ENCODE data around the gene C1QTNF1.

C1QTNF1 gene

DNA sequence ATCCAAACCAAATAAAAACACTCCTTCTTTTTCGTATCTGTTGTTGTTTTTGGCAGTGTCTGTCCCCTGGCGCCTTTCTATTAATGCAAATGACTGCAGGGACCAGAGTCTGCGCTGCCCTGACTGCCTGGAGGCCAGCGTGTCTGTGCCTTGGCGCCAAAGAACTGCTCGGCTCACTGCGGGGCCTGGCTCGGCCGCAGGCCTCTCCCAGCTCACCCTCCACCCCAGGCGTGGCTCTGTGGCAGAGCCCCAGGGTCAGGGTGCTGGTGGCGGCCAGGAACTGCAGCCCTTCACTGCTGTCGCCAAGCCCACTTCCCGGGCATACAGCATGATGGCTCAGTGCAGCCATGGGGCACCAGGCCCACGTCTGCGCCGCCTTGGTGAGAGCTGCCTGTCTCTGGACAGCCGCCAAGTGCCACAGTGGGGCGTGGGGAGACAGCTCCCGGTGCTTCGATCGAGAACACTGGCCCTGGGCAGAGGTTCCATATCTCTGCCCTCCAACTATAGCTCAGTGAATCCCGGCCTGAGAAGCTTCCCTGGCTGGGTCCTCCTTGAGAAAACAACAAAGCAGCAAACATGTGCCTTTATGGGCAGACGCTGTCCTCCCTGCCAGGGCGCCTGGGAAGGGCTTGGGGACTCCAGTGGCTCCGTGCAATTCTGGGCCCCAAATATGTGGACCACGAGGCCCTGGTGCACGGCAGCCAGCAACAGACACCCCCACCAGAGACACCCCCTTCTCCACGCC is 25.5 kb upstream of the C1QTNF1 start:
- no peak for TF ChIP-seq SPI1 (IDR thresholded peaks at IDR 0.05; ENCODE audit: borderline replicate concordance, low read depth)
- TF ChIP-seq, protein P1, sequence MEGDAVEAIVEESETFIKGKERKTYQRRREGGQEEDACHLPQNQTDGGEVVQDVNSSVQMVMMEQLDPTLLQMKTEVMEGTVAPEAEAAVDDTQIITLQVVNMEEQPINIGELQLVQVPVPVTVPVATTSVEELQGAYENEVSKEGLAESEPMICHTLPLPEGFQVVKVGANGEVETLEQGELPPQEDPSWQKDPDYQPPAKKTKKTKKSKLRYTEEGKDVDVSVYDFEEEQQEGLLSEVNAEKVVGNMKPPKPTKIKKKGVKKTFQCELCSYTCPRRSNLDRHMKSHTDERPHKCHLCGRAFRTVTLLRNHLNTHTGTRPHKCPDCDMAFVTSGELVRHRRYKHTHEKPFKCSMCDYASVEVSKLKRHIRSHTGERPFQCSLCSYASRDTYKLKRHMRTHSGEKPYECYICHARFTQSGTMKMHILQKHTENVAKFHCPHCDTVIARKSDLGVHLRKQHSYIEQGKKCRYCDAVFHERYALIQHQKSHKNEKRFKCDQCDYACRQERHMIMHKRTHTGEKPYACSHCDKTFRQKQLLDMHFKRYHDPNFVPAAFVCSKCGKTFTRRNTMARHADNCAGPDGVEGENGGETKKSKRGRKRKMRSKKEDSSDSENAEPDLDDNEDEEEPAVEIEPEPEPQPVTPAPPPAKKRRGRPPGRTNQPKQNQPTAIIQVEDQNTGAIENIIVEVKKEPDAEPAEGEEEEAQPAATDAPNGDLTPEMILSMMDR (IDR thresholded peaks at IDR 0.05; ENCODE audit: insufficient read depth, low read length): no peak
- no peak for TF ChIP-seq POLR2AphosphoS5 (IDR thresholded peaks at IDR 0.05; ENCODE audit: low read depth)
- no peak for TF ChIP-seq GABPA (IDR thresholded peaks at IDR 0.05; ENCODE audit: low read depth)
- TF ChIP-seq, protein P2, sequence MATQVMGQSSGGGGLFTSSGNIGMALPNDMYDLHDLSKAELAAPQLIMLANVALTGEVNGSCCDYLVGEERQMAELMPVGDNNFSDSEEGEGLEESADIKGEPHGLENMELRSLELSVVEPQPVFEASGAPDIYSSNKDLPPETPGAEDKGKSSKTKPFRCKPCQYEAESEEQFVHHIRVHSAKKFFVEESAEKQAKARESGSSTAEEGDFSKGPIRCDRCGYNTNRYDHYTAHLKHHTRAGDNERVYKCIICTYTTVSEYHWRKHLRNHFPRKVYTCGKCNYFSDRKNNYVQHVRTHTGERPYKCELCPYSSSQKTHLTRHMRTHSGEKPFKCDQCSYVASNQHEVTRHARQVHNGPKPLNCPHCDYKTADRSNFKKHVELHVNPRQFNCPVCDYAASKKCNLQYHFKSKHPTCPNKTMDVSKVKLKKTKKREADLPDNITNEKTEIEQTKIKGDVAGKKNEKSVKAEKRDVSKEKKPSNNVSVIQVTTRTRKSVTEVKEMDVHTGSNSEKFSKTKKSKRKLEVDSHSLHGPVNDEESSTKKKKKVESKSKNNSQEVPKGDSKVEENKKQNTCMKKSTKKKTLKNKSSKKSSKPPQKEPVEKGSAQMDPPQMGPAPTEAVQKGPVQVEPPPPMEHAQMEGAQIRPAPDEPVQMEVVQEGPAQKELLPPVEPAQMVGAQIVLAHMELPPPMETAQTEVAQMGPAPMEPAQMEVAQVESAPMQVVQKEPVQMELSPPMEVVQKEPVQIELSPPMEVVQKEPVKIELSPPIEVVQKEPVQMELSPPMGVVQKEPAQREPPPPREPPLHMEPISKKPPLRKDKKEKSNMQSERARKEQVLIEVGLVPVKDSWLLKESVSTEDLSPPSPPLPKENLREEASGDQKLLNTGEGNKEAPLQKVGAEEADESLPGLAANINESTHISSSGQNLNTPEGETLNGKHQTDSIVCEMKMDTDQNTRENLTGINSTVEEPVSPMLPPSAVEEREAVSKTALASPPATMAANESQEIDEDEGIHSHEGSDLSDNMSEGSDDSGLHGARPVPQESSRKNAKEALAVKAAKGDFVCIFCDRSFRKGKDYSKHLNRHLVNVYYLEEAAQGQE (IDR thresholded peaks at IDR 0.05; ENCODE audit: insufficient replicate concordance, low read depth): no peak
- no peak for DNase-seq (ENCODE audit: low read depth in 1 of 2, low spot score in 1 of 2)
- H3K4me3 ChIP-seq (replicated peaks; ENCODE audit: insufficient read depth, low read length): no peak overlapping the region
- H3K27me3 ChIP-seq (ENCODE audit: insufficient read depth, poor library complexity, severe bottlenecking): no peaks in the 10 kb centered on the region
- H3K27ac ChIP-seq (replicated peaks): no peak overlapping the region

DNA sequence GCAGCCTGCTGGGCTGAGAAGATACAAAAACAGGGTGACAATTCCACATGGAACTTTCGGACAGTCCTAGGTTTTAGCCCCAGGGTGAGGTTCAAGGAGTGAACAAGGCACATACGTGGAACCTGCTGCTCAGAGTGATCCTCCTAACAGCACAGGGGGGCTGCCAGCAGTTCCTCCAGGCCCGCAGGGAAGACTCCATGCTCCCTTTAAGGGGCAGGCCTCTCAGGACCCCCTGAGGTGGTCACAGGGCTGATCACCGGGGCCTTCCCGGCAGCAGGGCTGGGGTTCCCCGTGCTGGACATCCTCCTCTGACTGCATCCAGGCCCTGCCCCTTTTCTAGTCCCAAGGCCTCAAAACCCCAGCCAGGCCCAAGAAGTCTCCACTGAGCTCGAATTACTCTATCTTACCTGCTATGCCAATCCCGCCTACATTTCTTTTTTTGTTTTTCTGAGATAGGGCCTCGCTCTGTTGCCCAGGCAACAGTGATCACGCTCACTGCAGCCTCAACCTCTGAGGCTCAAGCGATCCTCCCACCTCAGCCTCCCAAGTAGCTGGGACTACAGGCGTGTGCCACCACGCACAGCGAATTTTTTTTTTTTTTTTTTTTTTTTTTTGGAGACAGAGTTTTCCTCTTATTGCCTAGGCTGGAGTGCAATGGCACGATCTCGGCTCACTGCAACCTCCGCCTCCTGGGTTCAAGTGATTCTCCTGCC is 24.8 kb upstream of the C1QTNF1 start:
- H3K27me3 ChIP-seq (ENCODE audit: insufficient read depth, poor library complexity, severe bottlenecking): no peaks in the 10 kb centered on the region
- H3K4me3 ChIP-seq (replicated peaks; ENCODE audit: insufficient read depth, low read length): no peak overlapping the region
- no peak for DNase-seq (ENCODE audit: low read depth in 1 of 2, low spot score in 1 of 2)
- no peak overlapping the region for H3K27ac ChIP-seq (replicated peaks)
- TF ChIP-seq, protein P2 (IDR thresholded peaks at IDR 0.05; ENCODE audit: insufficient replicate concordance, low read depth): no peak
- TF ChIP-seq SPI1 (IDR thresholded peaks at IDR 0.05; ENCODE audit: borderline replicate concordance, low read depth): no peak
- TF ChIP-seq, protein P1 (IDR thresholded peaks at IDR 0.05; ENCODE audit: insufficient read depth, low read length): no peak
- TF ChIP-seq GABPA (IDR thresholded peaks at IDR 0.05; ENCODE audit: low read depth): no peak
- no peak for TF ChIP-seq POLR2AphosphoS5 (IDR thresholded peaks at IDR 0.05; ENCODE audit: low read depth)

DNA sequence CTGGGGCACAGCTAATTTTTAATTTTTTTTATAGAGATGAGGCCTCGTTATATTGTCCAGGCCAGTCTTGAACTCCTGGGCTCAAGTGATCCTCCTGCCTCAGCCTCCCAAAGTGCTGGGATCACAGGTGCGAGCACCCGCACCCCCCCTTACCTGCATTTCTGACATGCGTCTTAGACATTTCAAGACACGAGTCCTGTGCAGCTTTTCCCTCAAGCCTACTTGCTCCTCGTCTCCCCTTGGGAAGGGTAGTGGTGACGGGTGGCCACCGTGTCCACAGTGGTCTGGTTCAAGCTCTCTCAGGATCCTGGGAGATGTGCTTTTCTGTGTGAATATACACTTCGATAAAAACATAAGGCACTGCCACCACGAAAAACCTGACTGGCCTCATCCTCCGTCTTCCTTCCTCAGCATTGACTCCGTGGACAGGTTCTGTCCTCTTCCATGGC is 24.0 kb upstream of the C1QTNF1 start:
- Histone ChIP-seq H3K4me3 (replicated peaks; ENCODE audit: insufficient read depth, low read length) (no peak overlapping the region), H3K27ac (replicated peaks) (no peak overlapping the region), H3K27me3 (ENCODE audit: insufficient read depth, poor library complexity, severe bottlenecking) (no peaks in the 10 kb centered on the region)
- TF ChIP-seq POLR2AphosphoS5 (IDR thresholded peaks at IDR 0.05; ENCODE audit: low read depth) (no peak), SPI1 (IDR thresholded peaks at IDR 0.05; ENCODE audit: borderline replicate concordance, low read depth) (no peak), GABPA (IDR thresholded peaks at IDR 0.05; ENCODE audit: low read depth) (no peak)
- TF ChIP-seq, protein P1 (IDR thresholded peaks at IDR 0.05; ENCODE audit: insufficient read depth, low read length): no peak
- TF ChIP-seq, protein P2 (IDR thresholded peaks at IDR 0.05; ENCODE audit: insufficient replicate concordance, low read depth): no peak
- DNase-seq (ENCODE audit: low read depth in 1 of 2, low spot score in 1 of 2): no peak
